NB4 (cell line): Measurements from ENCODE around the gene GCFC2.
"Not testable (repeated sequence)": the region's sequence is repeated elsewhere in the genome, so short reads cannot be mapped to it uniquely, and the experiment has no call there.

Experiments
- CTCF ChIP-seq: IDR thresholded peaks from one replicate; pipeline ENCODE4 v1.5.1; 2012; ENCODE audit warnings: low read depth, low read length
- MAX ChIP-seq: IDR thresholded peaks from 2 replicates; pipeline ENCODE4 v1.6.1; 2011; ENCODE audit warnings: low read depth, low read length
- MYC ChIP-seq: IDR thresholded peaks from 2 replicates; pipeline ENCODE4 v1.6.1; 2011; ENCODE audit warnings: low read depth, low read length
- POLR2A ChIP-seq: IDR thresholded peaks from 2 replicates; pipeline ENCODE4 v1.6.1; 2011; ENCODE audit warnings: mild to moderate bottlenecking; ENCODE audit not compliant: insufficient read length; ENCODE audit errors: extremely low read depth

- TF ChIP-seq CTCF, POLR2A, MAX, MYC: not testable (repeated sequence)
These were observed 875 bp upstream of the GCFC2 start for GRCh38 chr2:75711590-75711989.
